ENCODE results near the gene KIF2A. TPM values are rescaled to one million over a fixed set of nuclear protein-coding genes. Genes with fewer than 3 reads are reported as not detected.

KIF2A gene
- total and polyA plus RNA-seq, 9 of the 15 experiments (the other 6 are each of a cell fraction or from before 2014, with no cell fraction given): 42.6 to 126 (median 77.6) TPM

GRCh38 chr5:62317810-62318209 lies 11.8 kb downstream of the KIF2A start:
- no peak overlapping the region for H3K4me2 ChIP-seq (ENCODE audit: insufficient read depth, low read length)
- H4K20me1 ChIP-seq (replicated peaks; ENCODE audit: control insufficient read depth, insufficient read depth, low read length): peaks cover 29% of the 10 kb centered on the region
- no peak overlapping the region for H3K4me3 ChIP-seq
- no TSS peak for BruUV-seq (replicated peaks)
- H3K27ac ChIP-seq (ENCODE audit: extremely low read depth, low read depth, low read length): no peak overlapping the region
- in situ Hi-C loops (cut with MboI) (no loop called here), intact Hi-C loops (cut with micrococcal nuclease) (no loop called here)
- FAIRE-seq (no peak), ATAC-seq (no peak), DNase-seq (ENCODE audit: extremely low read depth in 1 of 4, low spot score in 3 of 4) (no peak)
- 87% methylated on average over 3 of the region's 3 CpGs for WGBS (ENCODE audit: insufficient coverage, low coverage, missing lambda C conversion rate)
- CTCF ChIA-PET (ENCODE audit: low intra/inter-chr PET ratio): no interaction called here
- peaks cover 99% of the 10 kb centered on the region for H3K79me2 ChIP-seq (ENCODE audit: control insufficient read depth, insufficient read depth, low read length)
- H3K4me1 ChIP-seq (replicated peaks in 1 of 2; ENCODE audit: control insufficient read depth in 2 of 2, insufficient read depth in 2 of 2, low read length in 2 of 2): peaks cover 4 to 26% of the 10 kb centered on the region in 2 experiments; a peak in 3 of 5 replicates
- H3K36me3 ChIP-seq (ENCODE audit: control insufficient read depth, insufficient read depth, low read length): peaks cover 40% of the 10 kb centered on the region
- peak; percentile 40; the same call in 1 of the 2 replicates for TF ChIP-seq CEBPB (tag; IDR thresholded peaks at IDR 0.05)
- no peak for TF ChIP-seq SRSF1 (IDR thresholded peaks at IDR 0.05; ENCODE audit: low read depth, low read length)
- peak; percentile 57 for TF ChIP-seq ZNF316 (IDR thresholded peaks at IDR 0.05)
- H3K9ac ChIP-seq (ENCODE audit: insufficient read depth in 1 of 2, low read depth in 2 of 2, low read length in 2 of 2): no peak overlapping the region
- H3K27me3 ChIP-seq (ENCODE audit: control insufficient read depth in 2 of 2, insufficient read depth in 2 of 2, low read length in 2 of 2): no peaks in the 10 kb centered on the region
- no peaks in the 10 kb centered on the region for H3K9me3 ChIP-seq (replicated peaks; ENCODE audit: control insufficient read depth, insufficient read depth, low read depth, low read length)
- POLR2A ChIA-PET: interaction anchor here (0.7 to 2.9 kb wide), 6 partner anchors 8 to 190 kb away, joined by 3 to 13 read pairs (median 4); partner anchors contain the start of gene KIF2A
- no peaks in the 10 kb centered on the region for H3K9me1 ChIP-seq (ENCODE audit: control insufficient read depth, insufficient read depth, low read length)
- no peak overlapping the region for H2AFZ ChIP-seq (ENCODE audit: low read depth, low read length)

- Histone ChIP-seq H3K36me3 (ENCODE audit: control insufficient read depth, insufficient read depth, low read length) (peaks cover 38% of the 10 kb centered on the region), H3K9me1 (ENCODE audit: control insufficient read depth, insufficient read depth, low read length) (no peaks in the 10 kb centered on the region), H3K27me3 (ENCODE audit: control insufficient read depth in 2 of 2, insufficient read depth in 2 of 2, low read length in 2 of 2) (no peaks in the 10 kb centered on the region), H4K20me1 (replicated peaks; ENCODE audit: control insufficient read depth, insufficient read depth, low read length) (peaks cover 30% of the 10 kb centered on the region), H3K4me2 (ENCODE audit: insufficient read depth, low read length) (no peak overlapping the region), H3K27ac (ENCODE audit: extremely low read depth, low read depth, low read length) (no peak overlapping the region), H3K4me3 (no peak overlapping the region), H3K9ac (ENCODE audit: insufficient read depth in 1 of 2, low read depth in 2 of 2, low read length in 2 of 2) (no peak overlapping the region), H3K4me1 (replicated peaks in 1 of 2; ENCODE audit: control insufficient read depth in 2 of 2, insufficient read depth in 2 of 2, low read length in 2 of 2) (peaks cover 4 to 30% of the 10 kb centered on the region in 2 experiments; a peak in 4 of 5 replicates), H3K9me3 (replicated peaks; ENCODE audit: control insufficient read depth, insufficient read depth, low read depth, low read length) (no peaks in the 10 kb centered on the region), H2AFZ (ENCODE audit: low read depth, low read length) (no peak overlapping the region), H3K79me2 (ENCODE audit: control insufficient read depth, insufficient read depth, low read length) (peaks cover 94% of the 10 kb centered on the region)
- POLR2A ChIA-PET: no interaction called here
- 75% methylated on average over 1 of the region's 1 CpG for WGBS (ENCODE audit: insufficient coverage, low coverage, missing lambda C conversion rate)
- in situ Hi-C loops (cut with MboI) (no loop called here), intact Hi-C loops (cut with micrococcal nuclease) (no loop called here)
- CTCF ChIA-PET (ENCODE audit: low intra/inter-chr PET ratio): no interaction called here
- no peak for FAIRE-seq
- no TSS peak for BruUV-seq (replicated peaks)
- ATAC-seq: no peak
- DNase-seq (ENCODE audit: extremely low read depth in 1 of 4, low spot score in 3 of 4): no peak
- TF ChIP-seq MCM5 (IDR thresholded peaks at IDR 0.05; ENCODE audit: low read depth) (no peak), HSF4 (CRISPR knock-in tag; IDR thresholded peaks at IDR 0.05; ENCODE audit: borderline replicate concordance) (no peak), NFRKB (IDR thresholded peaks at IDR 0.05; ENCODE audit: low read depth) (no peak), FOXK1 (CRISPR knock-in tag; IDR thresholded peaks at IDR 0.05; ENCODE audit: borderline replicate concordance) (no peak), RHOXF2B (CRISPR knock-in tag; conservative IDR thresholded peaks at IDR 0.05) (no peak), GTF3C2 (IDR thresholded peaks at IDR 0.05; ENCODE audit: borderline replicate concordance, extremely low read depth, insufficient read length) (no peak), ZNF507 (tag; conservative IDR thresholded peaks at IDR 0.05) (no peak), RBM39 (optimal IDR thresholded peaks at IDR 0.05; ENCODE audit: low read depth, low read length) (no peak), ATF7 (IDR thresholded peaks at IDR 0.05) (no peak), ZNF274 (IDR thresholded peaks at IDR 0.05; ENCODE audit: borderline replicate concordance, low read depth, low read length) (no peak), SMARCE1 (IDR thresholded peaks at IDR 0.05) (no peak), KDM5B (IDR thresholded peaks at IDR 0.05; ENCODE audit: insufficient replicate concordance, low read depth, low read length) (no peak), IFI16 (CRISPR knock-in tag; IDR thresholded peaks at IDR 0.05) (no peak)
Observed at GRCh38 chr5:62322484-62322883, 16.5 kb downstream of the KIF2A start.
